Muscle layer of duodenum (tissue), 2 donors: ENCODE measurements around the gene ABCC3.

Experiments
- H3K27ac ChIP-seq: one replicate; pipeline ENCODE4 v1.7.0; 2013; ENCODE audit warnings: mild to moderate bottlenecking, low read length
- H3K27me3 ChIP-seq: one replicate; pipeline ENCODE4 v1.7.0; 2013; ENCODE audit warnings: low read depth, mild to moderate bottlenecking, control low read depth, low read length
- H3K36me3 ChIP-seq, 2 donors: one replicate each; pipeline ENCODE4 v1.7.0; 2013; ENCODE audit warnings: low read length in 2 of 2, control low read depth in 1 of 2, mild to moderate bottlenecking in 1 of 2; ENCODE audit not compliant: insufficient read depth in 2 of 2, control insufficient read depth in 1 of 2
- H3K4me1 ChIP-seq, 2 donors: one replicate each; pipeline ENCODE4 v1.7.0; 2013; ENCODE audit warnings: low read length in 2 of 2, mild to moderate bottlenecking in 2 of 2, control low read depth in 1 of 2, moderate library complexity in 1 of 2; ENCODE audit not compliant: insufficient read depth in 2 of 2, control insufficient read depth in 1 of 2
- H3K4me3 ChIP-seq, 2 donors: one replicate each; pipeline ENCODE4 v1.7.0; 2013; ENCODE audit warnings: low read length in 2 of 2, low read depth in 1 of 2, mild to moderate bottlenecking in 1 of 2
- H3K9me3 ChIP-seq, 2 donors: one replicate each; pipeline ENCODE4 v1.7.0; 2013; ENCODE audit warnings: low read length in 2 of 2, control low read depth in 1 of 2, mild to moderate bottlenecking in 1 of 2; ENCODE audit not compliant: control insufficient read depth in 1 of 2
- donor health status: healthy.

The ABCC3 gene

DNA sequence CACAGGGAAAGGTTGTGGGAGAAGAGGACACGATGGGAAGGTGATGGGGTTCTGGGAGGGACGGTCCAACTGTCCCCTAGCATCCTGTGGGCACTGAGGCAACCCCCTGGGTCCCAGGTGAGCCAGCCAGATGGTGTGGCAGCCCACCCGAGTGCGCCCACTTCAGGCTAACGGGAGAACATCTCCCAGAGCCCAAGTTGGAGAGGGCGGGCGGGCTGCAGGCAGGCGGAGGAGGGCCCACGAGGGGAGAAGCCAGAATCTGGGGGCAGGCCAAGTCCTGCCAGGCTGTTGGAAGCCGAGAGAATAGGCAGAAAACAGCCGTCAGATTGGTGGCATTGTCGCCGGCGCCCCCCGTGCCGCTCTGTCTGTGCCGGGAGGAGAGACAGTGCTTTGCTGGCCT, 13.8 kb upstream of the ABCC3 start:
- no peaks in the 10 kb centered on the region for H3K36me3 ChIP-seq
- H3K27me3 ChIP-seq: no peaks in the 10 kb centered on the region
- no peaks in the 10 kb centered on the region for H3K9me3 ChIP-seq
- H3K27ac ChIP-seq: no peak overlapping the region
- H3K4me3 ChIP-seq: no peak overlapping the region
- H3K4me1 ChIP-seq: peaks cover 0 to 3% of the 10 kb centered on the region in 2 donors

DNA sequence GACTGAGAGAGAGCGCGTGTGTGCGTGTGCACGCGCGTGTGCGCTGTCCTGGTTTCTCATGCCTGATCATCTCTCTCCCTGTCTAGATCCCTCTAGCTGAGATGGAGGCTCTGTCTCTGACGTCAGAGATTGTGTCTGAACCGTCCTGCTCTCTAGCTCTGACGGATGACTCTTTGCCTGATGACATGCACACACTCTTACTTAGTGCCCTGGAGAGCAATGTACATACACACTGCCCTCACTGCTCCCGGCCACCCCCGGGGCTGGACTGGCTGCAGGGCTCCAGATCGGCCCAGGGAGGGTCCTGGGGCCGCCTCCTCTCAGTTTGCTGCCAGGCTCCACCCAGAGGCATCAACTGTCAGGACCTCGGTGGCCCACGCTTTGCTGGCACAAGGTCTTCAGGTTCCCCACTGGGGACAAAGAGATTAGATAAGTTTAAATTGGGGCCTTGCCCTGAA, 13.1 kb upstream of the ABCC3 start:
- H3K9me3 ChIP-seq: no peaks in the 10 kb centered on the region
- H3K36me3 ChIP-seq: no peaks in the 10 kb centered on the region
- H3K27me3 ChIP-seq: no peaks in the 10 kb centered on the region
- H3K27ac ChIP-seq: no peak overlapping the region
- no peak overlapping the region for H3K4me3 ChIP-seq
- peaks cover 0 to 8% of the 10 kb centered on the region in 2 donors for H3K4me1 ChIP-seq

DNA sequence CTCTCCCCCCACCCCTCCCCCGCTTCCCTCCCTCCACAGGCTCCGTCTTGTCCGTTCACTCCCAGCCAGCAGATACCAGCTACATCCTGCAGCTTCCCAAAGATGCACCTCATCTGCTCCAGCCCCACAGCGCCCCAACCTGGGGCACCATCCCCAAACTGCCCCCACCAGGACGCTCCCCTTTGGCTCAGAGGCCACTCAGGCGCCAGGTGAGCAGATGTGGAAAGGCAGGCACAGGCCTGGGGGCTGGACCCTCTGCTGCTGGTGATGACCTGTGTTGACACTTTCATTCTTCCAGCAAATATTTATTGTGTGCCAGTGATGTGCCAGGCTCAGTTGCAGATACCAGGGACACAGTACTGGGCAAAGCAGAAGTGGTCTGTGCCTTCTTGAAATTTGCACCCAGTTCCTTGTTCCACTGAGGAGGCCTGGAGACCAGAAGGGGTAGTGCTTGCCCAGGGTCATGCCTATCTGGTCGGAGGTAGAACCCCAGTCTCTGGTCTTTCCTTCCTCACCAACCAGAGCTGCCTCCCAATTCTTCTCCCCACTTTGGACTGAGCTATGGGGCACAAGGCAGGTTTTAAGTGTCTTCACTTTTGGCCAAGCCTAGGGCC, 10.3 kb upstream of the ABCC3 start:
- H3K36me3 ChIP-seq: no peaks in the 10 kb centered on the region
- H3K4me3 ChIP-seq: no peak overlapping the region
- H3K4me1 ChIP-seq: peaks cover 0 to 8% of the 10 kb centered on the region in 2 donors
- H3K9me3 ChIP-seq: no peaks in the 10 kb centered on the region
- H3K27ac ChIP-seq: no peak overlapping the region
- H3K27me3 ChIP-seq: peaks cover 3% of the 10 kb centered on the region

DNA sequence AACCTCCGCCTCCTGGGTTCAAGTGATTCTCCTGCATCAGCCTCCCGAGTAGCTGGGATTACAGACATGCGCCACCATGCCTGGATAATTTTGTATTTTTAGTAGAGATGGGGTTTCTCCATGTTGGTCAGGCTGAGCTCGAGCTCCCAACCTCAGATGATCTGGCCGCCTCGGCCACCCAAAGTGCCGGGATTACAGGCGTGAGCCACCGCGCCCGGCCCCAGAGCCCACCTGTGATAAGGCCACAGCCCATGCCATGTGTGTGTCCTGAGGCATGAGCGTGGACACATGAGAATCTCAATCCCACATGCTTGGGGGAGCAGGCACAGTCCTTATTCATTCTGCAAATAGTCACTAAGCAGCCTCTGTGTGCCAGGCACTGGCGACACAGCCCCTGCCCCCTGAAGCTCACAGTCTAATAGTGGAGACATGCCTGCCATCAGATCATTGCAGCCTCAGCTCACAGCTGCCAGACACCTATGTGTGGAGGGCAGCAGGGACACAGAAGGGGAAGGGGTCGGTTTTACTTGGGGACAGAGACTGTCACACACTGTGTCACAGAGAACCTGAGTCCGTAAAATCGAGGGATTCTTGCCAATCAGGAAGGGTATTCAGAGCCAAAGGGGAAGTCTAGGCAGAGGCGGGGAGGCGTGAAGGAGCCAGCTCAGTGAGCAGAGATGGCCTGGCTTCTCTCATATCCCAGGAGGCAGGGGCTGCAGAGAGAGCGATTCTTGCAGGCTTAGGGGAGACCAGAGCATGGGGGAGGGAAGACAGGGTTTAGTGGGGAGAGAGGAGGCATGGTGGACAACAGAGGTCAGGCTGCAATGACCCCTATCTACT, 9.4 kb upstream of the ABCC3 start:
- Histone ChIP-seq H3K9me3 (no peaks in the 10 kb centered on the region), H3K4me3 (no peak overlapping the region), H3K4me1 (peaks cover 0 to 8% of the 10 kb centered on the region in 2 donors), H3K27ac (no peak overlapping the region), H3K27me3 (peaks cover 3% of the 10 kb centered on the region), H3K36me3 (no peaks in the 10 kb centered on the region)

DNA sequence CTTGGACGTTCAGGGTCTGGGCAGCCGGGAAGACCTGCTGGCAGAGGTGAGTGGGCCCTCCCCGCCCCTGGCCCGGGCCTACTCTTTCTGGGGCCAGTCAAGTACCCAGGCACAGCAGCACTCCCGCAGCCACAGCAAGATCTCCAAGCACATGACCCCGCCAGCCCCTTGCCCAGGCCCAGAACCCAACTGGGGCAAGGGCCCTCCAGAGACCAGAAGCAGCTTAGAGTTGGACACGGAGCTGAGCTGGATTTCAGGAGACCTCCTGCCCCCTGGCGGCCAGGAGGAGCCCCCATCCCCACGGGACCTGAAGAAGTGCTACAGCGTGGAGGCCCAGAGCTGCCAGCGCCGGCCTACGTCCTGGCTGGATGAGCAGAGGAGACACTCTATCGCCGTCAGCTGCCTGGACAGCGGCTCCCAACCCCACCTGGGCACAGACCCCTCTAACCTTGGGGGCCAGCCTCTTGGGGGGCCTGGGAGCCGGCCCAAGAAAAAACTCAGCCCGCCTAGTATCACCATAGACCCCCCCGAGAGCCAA, 8.6 kb upstream of the ABCC3 start:
- Histone ChIP-seq H3K4me3 (no peak overlapping the region), H3K4me1 (peaks cover 0 to 8% of the 10 kb centered on the region in 2 donors), H3K9me3 (no peaks in the 10 kb centered on the region), H3K27ac (no peak overlapping the region), H3K27me3 (peaks cover 3% of the 10 kb centered on the region), H3K36me3 (no peaks in the 10 kb centered on the region)

DNA sequence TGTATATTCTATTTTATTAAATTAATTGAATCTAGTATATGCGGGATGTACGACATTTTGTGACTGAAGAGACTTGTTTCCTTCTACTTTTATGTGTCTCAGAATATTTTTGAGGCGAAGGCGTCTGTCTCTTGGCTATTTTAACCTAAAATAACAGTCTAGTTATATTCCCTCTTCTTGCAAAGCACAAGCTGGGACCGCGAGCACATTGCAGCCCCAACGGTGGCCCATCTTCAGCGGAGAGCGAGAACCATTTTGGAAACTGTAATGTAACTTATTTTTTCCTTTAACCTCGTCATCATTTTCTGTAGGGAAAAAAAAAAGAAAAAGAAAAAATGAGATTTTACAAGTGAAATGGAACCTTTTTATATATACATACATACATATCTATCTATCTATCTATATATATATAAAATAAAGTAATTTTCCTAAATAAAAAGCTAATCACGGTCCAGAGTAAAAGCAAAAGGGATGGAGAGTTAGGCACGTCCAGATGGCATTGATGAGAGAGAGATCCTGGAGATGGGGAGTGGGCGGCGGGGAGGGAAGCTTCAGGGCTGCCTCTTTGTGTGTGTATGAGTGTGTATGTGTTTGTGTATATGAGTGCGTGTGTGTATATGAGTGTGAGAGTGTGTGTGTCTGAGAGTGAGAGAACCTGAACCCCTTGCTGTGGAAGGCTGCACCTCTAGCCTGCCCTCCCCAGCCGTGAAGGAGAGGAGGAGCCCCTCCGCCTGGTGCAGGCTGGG, 7.5 kb upstream of the ABCC3 start:
- H3K27ac ChIP-seq: no peak overlapping the region
- no peaks in the 10 kb centered on the region for H3K9me3 ChIP-seq
- H3K27me3 ChIP-seq: peaks cover 3% of the 10 kb centered on the region
- peaks cover 0 to 8% of the 10 kb centered on the region in 2 donors for H3K4me1 ChIP-seq
- no peaks in the 10 kb centered on the region for H3K36me3 ChIP-seq
- no peak overlapping the region for H3K4me3 ChIP-seq

DNA sequence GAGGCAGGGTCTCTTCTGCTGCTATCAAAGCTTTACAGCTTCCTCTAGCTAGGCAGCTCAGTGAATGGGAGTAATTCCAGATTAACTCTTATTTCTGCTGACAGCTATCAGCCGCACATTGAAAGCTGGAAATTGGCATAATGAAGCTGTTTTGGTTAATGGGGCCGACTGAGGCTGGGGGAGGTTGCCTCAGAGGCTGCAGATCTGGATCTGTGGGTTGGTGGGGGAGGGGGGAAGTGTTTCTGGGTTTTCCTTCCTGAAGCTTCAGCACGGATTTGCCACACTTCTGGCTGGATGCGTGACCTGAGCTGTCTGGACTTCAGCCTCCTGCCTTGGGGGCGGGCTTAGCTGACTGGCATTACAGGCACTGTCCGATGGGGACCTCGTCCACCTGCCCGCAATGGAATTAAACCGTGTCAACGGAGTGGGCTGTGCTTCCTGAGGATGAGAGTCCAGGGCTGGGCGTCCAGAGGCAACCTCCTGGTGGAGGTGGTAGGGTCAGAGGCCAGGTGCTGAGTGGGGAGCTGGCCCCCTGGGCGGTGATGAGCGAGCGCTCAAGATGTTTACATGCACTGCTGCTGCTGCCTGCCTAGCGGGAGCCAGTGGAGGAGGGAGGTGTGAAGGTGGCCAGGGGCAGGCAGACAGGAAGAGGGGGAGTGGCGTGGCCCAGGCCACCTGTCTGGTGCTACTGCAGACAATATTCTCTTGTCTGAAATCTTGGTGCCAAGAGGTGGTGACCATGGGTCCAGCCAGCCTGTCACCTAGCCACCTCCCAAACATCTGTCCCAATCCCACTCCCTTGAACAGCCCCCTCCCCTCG, 6.7 kb upstream of the ABCC3 start:
- H3K4me3 ChIP-seq: no peak overlapping the region
- peaks cover 3% of the 10 kb centered on the region for H3K27me3 ChIP-seq
- H3K36me3 ChIP-seq: no peaks in the 10 kb centered on the region
- H3K9me3 ChIP-seq: no peaks in the 10 kb centered on the region
- peaks cover 0 to 8% of the 10 kb centered on the region in 2 donors for H3K4me1 ChIP-seq
- H3K27ac ChIP-seq: no peak overlapping the region

DNA sequence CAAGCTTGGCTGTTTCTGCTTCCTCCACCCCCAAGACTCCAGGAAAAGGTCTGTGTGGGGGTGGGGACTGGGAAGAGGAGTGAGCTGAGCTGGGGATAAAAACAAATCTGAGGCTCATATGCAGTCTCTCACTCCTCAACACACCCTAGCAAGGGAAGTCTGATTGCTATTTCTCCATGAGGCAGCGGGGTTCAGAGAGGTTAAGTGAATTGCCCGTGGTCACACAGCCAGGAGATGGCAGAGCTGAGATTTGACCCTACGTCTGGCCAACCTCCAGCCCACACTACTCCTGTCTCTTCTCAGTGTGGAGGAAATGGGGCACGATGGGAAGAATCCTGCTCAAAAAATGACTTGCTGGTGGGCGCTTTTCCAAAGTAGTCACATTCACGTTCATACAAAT, 4.8 kb upstream of the ABCC3 start:
- Histone ChIP-seq H3K27me3 (peaks cover 10% of the 10 kb centered on the region), H3K9me3 (no peaks in the 10 kb centered on the region), H3K27ac (no peak overlapping the region)

DNA sequence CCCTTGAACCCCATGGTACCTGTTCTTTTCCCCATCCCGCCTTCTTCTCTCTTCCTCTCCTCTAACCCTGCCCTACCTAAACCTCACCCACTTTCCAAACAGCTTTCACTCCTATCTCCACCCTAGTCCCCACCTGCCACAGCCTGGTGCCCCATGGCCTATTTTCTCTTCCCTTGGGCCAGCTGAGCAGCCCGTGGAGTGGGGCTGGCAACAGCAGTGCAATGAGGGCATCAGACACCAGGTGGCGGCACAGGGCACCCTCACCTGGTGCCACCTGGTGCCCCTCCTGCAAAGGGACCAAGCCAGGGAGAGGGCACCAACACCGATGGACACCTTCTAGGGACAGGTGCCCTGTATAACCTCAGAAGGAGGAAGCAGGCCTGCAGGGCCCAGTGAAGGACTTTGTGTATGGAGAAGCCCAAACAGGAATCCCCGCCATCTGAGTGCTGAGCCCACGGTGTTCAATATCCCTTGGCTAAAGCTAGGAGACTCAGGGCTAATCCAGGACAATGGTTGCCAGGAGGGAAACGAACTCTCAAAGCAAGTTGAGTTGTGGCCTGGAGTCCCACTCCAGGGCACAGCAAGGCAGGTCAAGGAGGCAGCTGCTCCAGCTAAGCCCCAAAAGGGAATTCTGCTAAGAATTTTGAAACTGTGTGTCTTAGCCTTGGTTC, 4.0 kb upstream of the ABCC3 start:
- peaks cover 14% of the 10 kb centered on the region for H3K27me3 ChIP-seq
- H3K4me1 ChIP-seq: peaks cover 0 to 16% of the 10 kb centered on the region in 2 donors
- no peak overlapping the region for H3K27ac ChIP-seq
- H3K9me3 ChIP-seq: no peaks in the 10 kb centered on the region
- H3K4me3 ChIP-seq: no peak overlapping the region
- H3K36me3 ChIP-seq: no peaks in the 10 kb centered on the region

More for the DNA sequence above, 4.8 kb upstream of the ABCC3 start:
- H3K36me3 ChIP-seq: no peaks in the 10 kb centered on the region
- no peak overlapping the region for H3K4me3 ChIP-seq
- peaks cover 0 to 11% of the 10 kb centered on the region in 2 donors for H3K4me1 ChIP-seq

DNA sequence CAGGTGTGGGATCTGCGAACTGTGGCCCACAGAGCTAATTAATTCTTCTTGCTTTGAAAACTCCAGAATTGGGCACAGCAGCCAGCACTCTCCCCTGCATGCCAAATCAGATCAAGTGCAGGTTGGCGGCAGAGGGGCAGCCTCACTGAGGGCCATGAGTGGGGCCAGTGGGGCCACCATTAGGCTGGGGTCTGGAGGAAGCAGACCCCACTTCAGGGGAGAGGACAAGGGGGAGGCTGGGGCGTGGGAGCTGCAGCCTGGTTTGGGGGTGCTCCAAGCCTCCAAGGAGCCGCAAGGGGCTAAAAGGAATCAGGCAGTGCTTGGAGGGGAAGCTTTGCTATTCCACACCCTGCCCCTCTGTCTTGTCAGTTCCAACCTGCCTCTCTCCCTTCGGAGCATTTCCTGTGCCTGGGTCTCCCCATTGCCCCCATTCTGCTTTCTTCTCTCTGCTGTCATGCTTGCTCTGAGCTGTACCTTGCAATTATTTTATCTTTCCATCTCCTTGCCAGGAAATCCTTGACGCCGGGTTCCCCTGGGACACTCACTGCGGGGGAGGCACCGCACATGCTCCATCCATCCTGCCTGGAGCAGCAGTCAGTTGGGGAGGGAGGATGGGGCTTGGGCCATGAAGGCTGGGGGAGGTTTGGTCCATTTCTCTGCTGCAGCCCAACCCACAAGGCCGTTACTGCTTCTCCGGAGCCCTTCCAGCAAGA, 3.3 kb upstream of the ABCC3 start:
- no peaks in the 10 kb centered on the region for H3K36me3 ChIP-seq
- no peak overlapping the region for H3K27ac ChIP-seq
- H3K4me1 ChIP-seq: peaks cover 0 to 9% of the 10 kb centered on the region in 2 donors
- H3K9me3 ChIP-seq: no peaks in the 10 kb centered on the region
- H3K27me3 ChIP-seq: peaks cover 14% of the 10 kb centered on the region
- no peak overlapping the region for H3K4me3 ChIP-seq
